Bronchial epithelial cell (primary cell): ENCODE results near the gene CACNA1C. TPM values are rescaled to one million over a fixed set of nuclear protein-coding genes. Genes with fewer than 3 reads are reported as not detected.
A peak's percentile ranks its signal among the peaks of the same experiment; 100 is the strongest.

Experiments used
- DNase-seq: peaks from one replicate; pipeline ENCODE4 v3.0.0-alpha.2; 2010; ENCODE audit warnings: low read depth
- FAIRE-seq: peaks from 2 replicates; lab custom pipeline; 2011; peaks lifted over from hg19 to GRCh38; lab: Jason Lieb, UNC
- H3K27me3 ChIP-seq: 2 replicates; pipeline ENCODE4 v1.5.1; 2011; ENCODE audit warnings: low read length; ENCODE audit not compliant: control insufficient read depth, insufficient read depth
- H3K36me3 ChIP-seq: 2 replicates; pipeline ENCODE4 v1.5.1; 2011; ENCODE audit warnings: low read length; ENCODE audit not compliant: control insufficient read depth, insufficient read depth
- H3K4me3 ChIP-seq: 2 replicates; pipeline ENCODE4 v1.5.1; 2011; ENCODE audit warnings: mild to moderate bottlenecking, low read depth, low read length, control low read depth
- total RNA-seq: library from RNA; depleted of rRNA; stranded (reverse); fragments of >200 nt; gene quantifications from 2 replicates; pipeline ENCODE4 v1.2.1, GENCODE V29; 2014
- TF ChIP-seq, protein P1 (sequence below): IDR thresholded peaks from 2 replicates; pipeline ENCODE4 v1.5.1; 2011; ENCODE audit warnings: mild to moderate bottlenecking, moderate library complexity, low read length, control low read depth, inconsistent platforms; ENCODE audit not compliant: insufficient read depth, severe bottlenecking

Gene CACNA1C
- total RNA-seq, 1 donor from 2014 or later, result not detected

DNA sequence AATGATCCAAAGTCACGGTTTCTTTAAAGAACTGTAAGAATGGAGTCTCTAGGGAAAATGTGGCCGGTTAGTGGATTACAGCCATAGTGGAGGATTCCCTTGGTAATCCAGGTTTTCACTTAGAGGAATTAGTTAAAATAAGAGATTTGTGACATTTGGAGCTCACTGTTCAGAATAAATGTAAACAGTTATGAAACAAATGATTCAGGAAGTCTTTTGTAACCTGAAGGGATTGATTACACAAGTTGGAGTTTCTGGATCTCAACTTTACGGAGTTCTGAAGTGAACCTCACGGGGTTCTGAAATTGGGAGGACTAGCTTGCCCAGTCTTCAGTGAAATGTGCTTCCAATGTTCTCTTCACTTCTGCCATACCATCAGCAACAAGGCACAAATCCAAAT, 507.6 kb downstream of the CACNA1C start:
- TF ChIP-seq, protein P1, sequence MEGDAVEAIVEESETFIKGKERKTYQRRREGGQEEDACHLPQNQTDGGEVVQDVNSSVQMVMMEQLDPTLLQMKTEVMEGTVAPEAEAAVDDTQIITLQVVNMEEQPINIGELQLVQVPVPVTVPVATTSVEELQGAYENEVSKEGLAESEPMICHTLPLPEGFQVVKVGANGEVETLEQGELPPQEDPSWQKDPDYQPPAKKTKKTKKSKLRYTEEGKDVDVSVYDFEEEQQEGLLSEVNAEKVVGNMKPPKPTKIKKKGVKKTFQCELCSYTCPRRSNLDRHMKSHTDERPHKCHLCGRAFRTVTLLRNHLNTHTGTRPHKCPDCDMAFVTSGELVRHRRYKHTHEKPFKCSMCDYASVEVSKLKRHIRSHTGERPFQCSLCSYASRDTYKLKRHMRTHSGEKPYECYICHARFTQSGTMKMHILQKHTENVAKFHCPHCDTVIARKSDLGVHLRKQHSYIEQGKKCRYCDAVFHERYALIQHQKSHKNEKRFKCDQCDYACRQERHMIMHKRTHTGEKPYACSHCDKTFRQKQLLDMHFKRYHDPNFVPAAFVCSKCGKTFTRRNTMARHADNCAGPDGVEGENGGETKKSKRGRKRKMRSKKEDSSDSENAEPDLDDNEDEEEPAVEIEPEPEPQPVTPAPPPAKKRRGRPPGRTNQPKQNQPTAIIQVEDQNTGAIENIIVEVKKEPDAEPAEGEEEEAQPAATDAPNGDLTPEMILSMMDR, result no peak
- FAIRE-seq, result no peak
- no peaks in the 10 kb centered on the region for H3K36me3 ChIP-seq
- no peak for DNase-seq
- no peaks in the 10 kb centered on the region for H3K27me3 ChIP-seq
- H3K4me3 ChIP-seq, result no peak overlapping the region

DNA sequence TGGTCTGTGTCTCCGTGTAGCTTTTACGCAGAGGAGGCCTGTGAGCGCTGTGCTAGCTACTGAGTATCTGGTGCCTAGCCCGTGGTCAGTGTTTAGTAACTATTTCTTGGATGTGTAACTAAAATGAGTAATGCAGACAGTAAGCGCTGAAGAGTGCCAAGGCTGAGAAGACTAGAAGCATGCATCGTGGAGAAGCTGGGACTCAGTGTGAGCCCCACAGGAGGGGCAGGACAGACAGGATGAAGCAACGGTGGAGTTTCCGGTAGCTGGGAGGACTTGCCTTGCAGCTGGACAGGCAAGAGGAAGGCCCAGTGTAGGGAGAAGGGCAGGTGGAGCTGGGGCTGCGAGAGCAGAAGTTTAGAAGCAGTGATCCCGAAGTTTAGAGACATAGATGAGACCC, 508.6 kb downstream of the CACNA1C start:
- H3K36me3 ChIP-seq, result no peaks in the 10 kb centered on the region
- H3K27me3 ChIP-seq, result no peaks in the 10 kb centered on the region
- DNase-seq (no peak), FAIRE-seq (no peak)
- TF ChIP-seq, protein P1, result no peak
- H3K4me3 ChIP-seq, result no peak overlapping the region

DNA sequence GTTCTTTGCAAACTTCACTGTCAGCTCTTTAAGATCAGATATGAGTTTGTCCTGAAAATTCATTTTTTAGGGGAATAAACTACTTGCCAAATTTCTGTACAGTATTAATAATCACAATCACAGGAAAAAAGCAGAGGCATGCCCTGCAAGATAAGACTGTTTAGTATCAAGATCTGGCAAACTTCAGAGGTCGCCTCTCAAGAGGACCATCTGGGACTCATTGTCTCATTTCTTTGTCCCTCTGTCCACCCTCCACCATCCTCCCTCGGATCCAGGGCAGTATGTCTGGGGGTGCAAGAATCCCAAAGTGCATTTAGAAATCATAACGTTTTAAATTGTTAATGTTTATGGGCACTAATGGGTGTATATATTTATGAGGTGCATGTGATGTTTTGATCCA, 509.6 kb downstream of the CACNA1C start:
- TF ChIP-seq, protein P1, result no peak
- H3K27me3 ChIP-seq, result no peaks in the 10 kb centered on the region
- DNase-seq (no peak), FAIRE-seq (no peak)
- no peaks in the 10 kb centered on the region for H3K36me3 ChIP-seq
- H3K4me3 ChIP-seq, result no peak overlapping the region

DNA sequence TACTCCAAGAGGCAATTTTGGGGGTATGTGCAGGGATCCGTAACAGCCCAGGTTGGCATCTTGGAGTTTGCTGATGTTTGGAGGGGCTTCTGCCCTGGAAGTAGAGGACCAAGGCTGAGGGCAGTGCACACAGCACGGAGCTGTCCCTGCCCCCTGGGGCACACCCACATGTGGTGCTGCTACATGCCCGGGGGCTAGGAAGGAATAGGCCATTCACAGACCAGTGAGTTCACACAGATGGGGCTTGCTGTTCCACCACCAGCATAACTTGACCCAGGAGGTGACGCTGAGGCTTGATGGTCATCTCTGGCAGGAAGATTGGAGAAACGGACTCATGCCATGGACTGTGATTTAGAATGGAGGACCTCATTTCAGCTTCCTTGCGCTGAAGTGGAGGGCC, 510.9 kb downstream of the CACNA1C start:
- no peaks in the 10 kb centered on the region for H3K27me3 ChIP-seq
- peak; percentile 40 for FAIRE-seq
- TF ChIP-seq, protein P1, result no peak

DNA sequence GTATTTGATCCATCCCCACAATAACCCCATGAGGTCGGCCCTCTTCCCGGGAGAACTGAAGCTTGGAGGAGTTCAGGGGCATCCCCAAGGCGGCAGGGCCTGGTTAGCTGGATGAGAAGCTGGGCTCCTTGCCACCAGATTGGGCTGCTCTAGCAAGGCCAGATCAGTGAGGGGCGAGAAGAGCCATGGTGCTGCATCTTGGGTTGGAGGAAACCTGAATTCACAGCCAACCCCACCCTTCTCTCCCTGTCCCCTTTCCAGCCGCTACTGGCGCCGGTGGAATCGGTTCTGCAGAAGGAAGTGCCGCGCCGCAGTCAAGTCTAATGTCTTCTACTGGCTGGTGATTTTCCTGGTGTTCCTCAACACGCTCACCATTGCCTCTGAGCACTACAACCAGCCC, 513.4 kb downstream of the CACNA1C start:
- FAIRE-seq, result no peak
- no peaks in the 10 kb centered on the region for H3K27me3 ChIP-seq
- H3K4me3 ChIP-seq, result no peak overlapping the region
- DNase-seq, result no peak
- H3K36me3 ChIP-seq, result no peaks in the 10 kb centered on the region
- TF ChIP-seq, protein P1, result no peak

More for the DNA sequence above, 510.9 kb downstream of the CACNA1C start:
- no peak overlapping the region for H3K4me3 ChIP-seq
- no peaks in the 10 kb centered on the region for H3K36me3 ChIP-seq
- no peak for DNase-seq

DNA sequence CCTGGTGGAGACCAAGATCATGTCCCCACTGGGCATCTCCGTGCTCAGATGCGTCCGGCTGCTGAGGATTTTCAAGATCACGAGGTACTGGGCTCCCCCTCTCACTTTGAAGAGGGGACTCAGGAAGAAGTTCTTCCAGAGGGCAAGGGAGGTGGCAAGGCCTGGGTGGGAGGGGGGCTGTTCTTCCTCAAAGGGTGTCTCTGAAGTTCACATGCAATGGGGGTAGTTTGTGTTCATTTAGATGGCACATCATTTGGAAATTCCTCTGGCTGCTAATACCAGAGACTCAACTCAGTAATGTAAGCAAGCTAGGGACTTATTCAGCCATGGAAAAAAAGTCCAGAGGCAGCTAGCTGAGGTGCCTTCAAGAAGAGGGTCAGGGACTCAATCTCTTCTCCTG, 514.9 kb downstream of the CACNA1C start:
- FAIRE-seq, result no peak

More for the DNA sequence above, 514.9 kb downstream of the CACNA1C start:
- no peaks in the 10 kb centered on the region for H3K27me3 ChIP-seq
- no peak overlapping the region for H3K4me3 ChIP-seq
- no peaks in the 10 kb centered on the region for H3K36me3 ChIP-seq
- no peak for DNase-seq
- TF ChIP-seq, protein P1, result no peak
